SK-N-SH treated with all-trans-retinoic acid at 6 μM for 48 hours (cell line): ENCODE results near the gene UST.
A peak's percentile ranks its signal among the peaks of the same experiment; 100 is the strongest.

Source experiments
- ISL1 ChIP-seq: fragments of 250-450 bp; sonication (Bioruptor Pico); IDR thresholded peaks from 2 replicates; pipeline ENCODE4 v2.1.2; 2022; ENCODE audit warnings: mild to moderate bottlenecking, moderate library complexity
- TCF4 ChIP-seq: fragments of 250-450 bp; sonication (Bioruptor Pico); IDR thresholded peaks from 2 replicates; pipeline ENCODE4 v1.8.0; 2021; ENCODE audit warnings: mild to moderate bottlenecking, moderate library complexity, borderline replicate concordance
- TOX ChIP-seq: fragments of 250-450 bp; sonication (Bioruptor Pico); IDR thresholded peaks from 2 replicates; pipeline ENCODE4 v1.8.0; 2021; ENCODE audit warnings: mild to moderate bottlenecking, moderate library complexity, borderline replicate concordance
- ZFP3 ChIP-seq: fragments of 250-450 bp; sonication (Bioruptor Pico); IDR thresholded peaks from 2 replicates; pipeline ENCODE4 v1.5.0; 2020; ENCODE audit warnings: mild to moderate bottlenecking, moderate library complexity
- TF ChIP-seq, protein P1 (sequence below): fragments of 250-450 bp; sonication (Bioruptor Pico); IDR thresholded peaks from 2 replicates; pipeline ENCODE4 v1.5.1; 2021; ENCODE audit warnings: mild to moderate bottlenecking, moderate library complexity

- TF ChIP-seq TCF4 (CRISPR knock-in tag) (peak; percentile 55; the same call in 1 of the 2 replicates), ISL1 (CRISPR knock-in tag) (peak; percentile 28; the same call in 1 of the 2 replicates), ZFP3 (CRISPR knock-in tag) (no peak), TOX (CRISPR knock-in tag) (no peak)
- TF ChIP-seq, protein P1, sequence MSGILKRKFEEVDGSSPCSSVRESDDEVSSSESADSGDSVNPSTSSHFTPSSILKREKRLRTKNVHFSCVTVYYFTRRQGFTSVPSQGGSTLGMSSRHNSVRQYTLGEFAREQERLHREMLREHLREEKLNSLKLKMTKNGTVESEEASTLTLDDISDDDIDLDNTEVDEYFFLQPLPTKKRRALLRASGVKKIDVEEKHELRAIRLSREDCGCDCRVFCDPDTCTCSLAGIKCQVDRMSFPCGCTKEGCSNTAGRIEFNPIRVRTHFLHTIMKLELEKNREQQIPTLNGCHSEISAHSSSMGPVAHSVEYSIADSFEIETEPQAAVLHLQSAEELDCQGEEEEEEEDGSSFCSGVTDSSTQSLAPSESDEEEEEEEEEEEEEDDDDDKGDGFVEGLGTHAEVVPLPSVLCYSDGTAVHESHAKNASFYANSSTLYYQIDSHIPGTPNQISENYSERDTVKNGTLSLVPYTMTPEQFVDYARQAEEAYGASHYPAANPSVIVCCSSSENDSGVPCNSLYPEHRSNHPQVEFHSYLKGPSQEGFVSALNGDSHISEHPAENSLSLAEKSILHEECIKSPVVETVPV (CRISPR knock-in tag), result no peak
Observed at GRCh38 chr6:149028767-149029405, 282.1 kb downstream of the UST start.
